Heart left ventricle (tissue), 13 donors: ENCODE data around the gene RBM4.

Experiments
- CTCF ChIP-seq, 12 donors: fragments of 200-600 bp; sonication (generic) in 4 of 12; IDR thresholded peaks; one replicate each; pipeline versions ENCODE4 v1.5.0 to v1.8.0; 2018 to 2022; ENCODE audit warnings: antibody characterized with exemption in 12 of 12, mild to moderate bottlenecking in 5 of 12
- POLR2A ChIP-seq, 2 donors: fragments of 450-650 bp; IDR thresholded peaks; one replicate each; pipeline ENCODE4 v1.6.1; 2017; ENCODE audit warnings: antibody characterized with exemption in 2 of 2, mild to moderate bottlenecking in 2 of 2, moderate library complexity in 2 of 2
- donor health status: ischemic (EF 13 %, LVEDD 7.1; RV severe dilation, severe dysfunction).
- donor health status: DM: no; HTN: yes; CAD: no.
- donor health status: DM: no; HTN: no; CAD: no.
- donor health status: ischemic (EF 25% LVEDD 6.9; RV normal size, moderate dysfunction).
- donor health status: ischemic (EF 25% LVEDD 5.7; RV mildly dilated, moderate dysfunction).
- donor health status: ischemic (EF 35%, LVEDD 5.7; RV mildly dilated, moderate dysfunction).
- donor health status: nonischemic (EF 11% LVEDD 7.7; RV severe dilation, severe dysfunction).
- donor health status: DM: yes; HTN: yes; CAD: no.
- donor health status: PGD.
- donor health status: ischemic (EF 29% LVEDD 5.4; RV normal size, mild dysfunction).
- donor health status: nonischemic (EF 23%, LVEDD 6.1; RV moderate dilation, normal function).

DNA sequence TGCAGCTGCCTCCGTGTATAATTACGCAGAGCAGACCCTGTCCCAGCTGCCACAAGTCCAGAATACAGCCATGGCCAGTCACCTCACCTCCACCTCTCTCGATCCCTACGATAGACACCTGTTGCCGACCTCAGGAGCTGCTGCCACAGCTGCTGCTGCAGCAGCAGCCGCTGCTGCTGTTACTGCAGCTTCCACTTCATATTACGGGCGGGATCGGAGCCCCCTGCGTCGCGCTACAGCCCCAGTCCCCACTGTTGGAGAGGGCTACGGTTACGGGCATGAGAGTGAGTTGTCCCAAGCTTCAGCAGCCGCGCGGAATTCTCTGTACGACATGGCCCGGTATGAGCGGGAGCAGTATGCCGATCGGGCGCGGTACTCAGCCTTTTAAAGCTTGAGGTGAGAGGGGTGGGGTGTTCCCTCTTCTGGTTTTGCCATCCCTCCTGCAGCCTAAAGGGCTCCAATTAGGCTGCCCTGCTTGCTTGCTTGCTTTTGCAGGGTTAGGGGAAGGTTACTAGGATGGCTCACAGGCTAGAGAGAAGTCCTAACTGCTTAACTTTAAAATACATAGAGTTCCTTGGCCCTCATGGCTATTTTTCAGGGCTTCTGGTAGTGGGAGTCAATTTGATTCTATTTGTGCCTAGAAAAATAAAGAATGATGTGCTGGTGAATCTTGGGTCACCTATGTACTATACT is 5.4 kb downstream of the RBM4 start:
- TF ChIP-seq CTCF (IDR thresholded peaks at IDR 0.05) (no peak), POLR2A (IDR thresholded peaks at IDR 0.05) (no peak)
